HCT116 (cell line): ENCODE measurements around the gene KAZN. TPM values are rescaled to one million over a fixed set of nuclear protein-coding genes. Genes with fewer than 3 reads are reported as not detected.

Experiments
- ATAC-seq: fragments of 200-7000 bp; cut with Tn5 transposase; 2 replicates; pipeline ENCODE4 v1.9.1; 2020; ENCODE audit warnings: mild to moderate bottlenecking, moderate library complexity
- BruUV-seq: library from RNA; stranded (reverse); fragments of 400-500 nt; replicated peaks from 2 replicates; lab custom pipeline; 2021; lab: Mats Ljungman, UMichigan
- CTCF ChIA-PET: fragments of 300-600 bp; sonication (Branson Sonifier 250); formaldehyde crosslinking; loops from one replicate; lab custom pipeline; 2021; ENCODE audit warnings: antibody characterized with exemption; lab: Charles Lee
- POLR2A ChIA-PET: fragments of 300-600, 350-600 bp; sonication (Branson Sonifier 250); formaldehyde crosslinking; loops from one replicate; lab custom pipeline; 2021; ENCODE audit warnings: antibody characterized with exemption; lab: Charles Lee
- RAD21 ChIA-PET, 2 experiments: fragments of 300-600 bp; sonication (Branson Sonifier 250); formaldehyde crosslinking; loops; one replicate each; lab custom pipeline; 2023; ENCODE audit warnings: low total read pairs in 2 of 2; ENCODE audit not compliant: uncharacterized antibody in 2 of 2, unreplicated experiment in 2 of 2, low non-redundant PET in 1 of 2; lab: Charles Lee
- DNase-seq: peaks from one replicate; pipeline ENCODE4 v3.0.0-alpha.2; 2010; ENCODE audit warnings: low read depth, low spot score
- H2AFZ ChIP-seq: fragments of 200-600 bp; shearing (Covaris generic), sonication (generic); 2 replicates; pipeline ENCODE4 v1.6.1; 2017; ENCODE audit warnings: low read depth, mixed run types, mixed read lengths, antibody characterized with exemption, low read length; ENCODE audit not compliant: poor library complexity, severe bottlenecking
- H3K27ac ChIP-seq: 2 replicates; pipeline ENCODE4 v1.5.1; 2012; ENCODE audit warnings: low read depth, low read length
- H3K27me3 ChIP-seq: fragments of 200-600 bp; sonication (generic); 2 replicates; pipeline ENCODE4 v1.6.1; 2016; ENCODE audit warnings: mixed run types, low read length, mixed read lengths; ENCODE audit not compliant: insufficient read depth
- H3K36me3 ChIP-seq, 2 experiments: fragments of 200-500 bp in 1 of 2; fragments of 200-600 bp in 1 of 2; sonication (Bioruptor generic) in 1 of 2; sonication (generic) in 1 of 2; 2 replicates each; pipeline versions ENCODE4 v1.5.1 to v1.6.1; 2014 to 2016; ENCODE audit warnings: low read length in 2 of 2, inconsistent platforms in 1 of 2, mixed read lengths in 1 of 2, mixed run types in 1 of 2; ENCODE audit not compliant: insufficient read depth in 2 of 2, control insufficient read depth in 1 of 2
- H3K4me1 ChIP-seq, 2 experiments: fragments of 200-600 bp in 1 of 2; sonication (generic) in 1 of 2; 2 replicates each; pipeline versions ENCODE4 v1.5.1 to v1.6.1; 2012 to 2017; ENCODE audit warnings: low read length in 2 of 2, inconsistent platforms in 1 of 2, mild to moderate bottlenecking in 1 of 2, mixed read lengths in 1 of 2, mixed run types in 1 of 2, moderate library complexity in 1 of 2; ENCODE audit not compliant: insufficient read depth in 2 of 2, control insufficient read depth in 1 of 2
- H3K4me2 ChIP-seq: fragments of 200-600 bp; sonication (generic); 2 replicates; pipeline ENCODE4 v1.6.1; 2017; ENCODE audit warnings: mixed run types, low read length, mixed read lengths
- H3K4me3 ChIP-seq, 2 experiments: fragments of 200-600 bp in 1 of 2; sonication (generic) in 1 of 2; replicated peaks in 1 of 2; 2 replicates each; pipeline ENCODE4 v1.5.1; 2011 to 2016; ENCODE audit warnings: low read length in 2 of 2, control low read depth in 1 of 2, low read depth in 1 of 2, mild to moderate bottlenecking in 1 of 2, mixed read lengths in 1 of 2, mixed run types in 1 of 2
- H3K79me2 ChIP-seq: fragments of 200-600 bp; sonication (generic); 2 replicates; pipeline ENCODE4 v1.6.1; 2017; ENCODE audit warnings: mild to moderate bottlenecking, mixed run types, low read length, moderate library complexity, mixed read lengths; ENCODE audit not compliant: insufficient read depth
- H3K9ac ChIP-seq: fragments of 200-600 bp; sonication (generic); 2 replicates; pipeline ENCODE4 v1.6.1; 2016; ENCODE audit warnings: low read length, mixed read lengths
- H3K9me2 ChIP-seq: fragments of 200-600 bp; sonication (generic), shearing (Covaris generic); 2 replicates; pipeline ENCODE4 v1.6.1; 2017; ENCODE audit warnings: mixed run types, mild to moderate bottlenecking, moderate library complexity; ENCODE audit not compliant: insufficient read depth
- H3K9me3 ChIP-seq, 2 experiments: fragments of 200-500 bp in 1 of 2; fragments of 200-600 bp in 1 of 2; sonication (Bioruptor generic) in 1 of 2; sonication (generic) in 1 of 2; 2 replicates each; pipeline ENCODE4 v1.6.1; 2014 to 2017; ENCODE audit warnings: low read length in 2 of 2, mixed read lengths in 2 of 2, inconsistent platforms in 1 of 2, low read depth in 1 of 2, mild to moderate bottlenecking in 1 of 2, mixed run types in 1 of 2, moderate library complexity in 1 of 2; ENCODE audit not compliant: control insufficient read depth in 1 of 2, insufficient read depth in 1 of 2
- H4K20me1 ChIP-seq: fragments of 200-600 bp; sonication (generic), shearing (Covaris generic); 2 replicates; pipeline ENCODE4 v1.6.1; 2017; ENCODE audit warnings: mixed run types, mild to moderate bottlenecking, moderate library complexity; ENCODE audit not compliant: insufficient read depth
- CBX3 ChIP-seq: IDR thresholded peaks from 2 replicates; pipeline ENCODE4 v1.6.1; 2012; ENCODE audit warnings: low read depth
- MAX ChIP-seq: IDR thresholded peaks from 2 replicates; pipeline ENCODE4 v1.6.1; 2012
- REST ChIP-seq: IDR thresholded peaks from 2 replicates; pipeline ENCODE4 v1.6.1; 2012; ENCODE audit warnings: low read depth
- SP1 ChIP-seq: IDR thresholded peaks from 2 replicates; pipeline ENCODE4 v1.6.1; 2012; ENCODE audit warnings: low read depth
- SRF ChIP-seq: IDR thresholded peaks from 2 replicates; pipeline ENCODE4 v1.6.1; 2012; ENCODE audit warnings: low read depth
- TCF7L2 ChIP-seq: IDR thresholded peaks from 2 replicates; pipeline ENCODE4 v1.7.0; 2011; ENCODE audit warnings: borderline replicate concordance, inconsistent platforms; ENCODE audit not compliant: insufficient read depth, insufficient read length; ENCODE audit errors: extremely low read depth
- YY1 ChIP-seq: IDR thresholded peaks from 2 replicates; pipeline ENCODE4 v1.6.1; 2011; ENCODE audit warnings: low read length, low read depth, moderate library complexity, mild to moderate bottlenecking; ENCODE audit not compliant: insufficient replicate concordance; ENCODE audit errors: extremely low read depth
- ZNF274 ChIP-seq: fragments of 200-500 bp; sonication (Bioruptor generic); IDR thresholded peaks from 2 replicates; pipeline ENCODE4 v1.6.1; 2014; ENCODE audit warnings: mild to moderate bottlenecking, low read depth, low read length, inconsistent platforms
- intact Hi-C: fragments of 100-400 bp; cut with micrococcal nuclease; formaldehyde crosslinking; loops from 2 replicates; pipeline ENCODE4 v1.10.0; 2022
- total RNA-seq: library from RNA; stranded (reverse); gene quantifications from one replicate; pipeline ENCODE4 v1.2.1, GENCODE V29; 2021; ENCODE audit not compliant: unreplicated experiment

The KAZN gene
- total RNA-seq, 1 experiment from 2014 or later = 13.4 TPM

GRCh38 chr1:14957375-14958098 is 359.1 kb downstream of the KAZN start:
- intact Hi-C loops = no loop called here
- no peaks in the 10 kb centered on the region for H4K20me1 ChIP-seq
- peaks cover 0 to 8% of the 10 kb centered on the region in 2 experiments; a peak in 1 of 4 replicates for H3K4me1 ChIP-seq
- RAD21 ChIA-PET = no interaction called here
- no peak overlapping the region for H3K4me2 ChIP-seq
- H3K27me3 ChIP-seq = no peaks in the 10 kb centered on the region
- no peak for TF ChIP-seq SP1
- TF ChIP-seq REST = no peak
- TF ChIP-seq TCF7L2 = no peak
- no peak for TF ChIP-seq YY1
- TF ChIP-seq SRF = no peak
- no peak for TF ChIP-seq CBX3
- no peak for TF ChIP-seq ZNF274
- no peak for TF ChIP-seq MAX
- CTCF ChIA-PET = no interaction called here
- POLR2A ChIA-PET = interaction anchor here (1.5 kb wide), 1 partner anchor 11 kb away, joined by 3 read pairs; no protein-coding TSS in a partner anchor
- H3K9me3 ChIP-seq = peaks cover 0 to 3% of the 10 kb centered on the region in 2 experiments; a peak in 1 of 4 replicates
- H3K36me3 ChIP-seq = peaks cover 0 to 9% of the 10 kb centered on the region in 2 experiments; a peak in 1 of 4 replicates
- ATAC-seq = no peak
- no peak overlapping the region for H3K27ac ChIP-seq
- no peak for DNase-seq
- no peak overlapping the region for H3K4me3 ChIP-seq
- no peak overlapping the region for H3K9ac ChIP-seq
- BruUV-seq = no TSS peak
- no peak overlapping the region for H2AFZ ChIP-seq
- H3K9me2 ChIP-seq = no peaks in the 10 kb centered on the region
- H3K79me2 ChIP-seq = 0 out of 2 replicates have a peak, but pooled peaks cover 4% of the 10 kb centered on the region
